A204.1 (cell line): Measurements from ENCODE around the gene UGT1A10.
"Not testable (repeated sequence)": the region's sequence is repeated elsewhere in the genome, so short reads cannot be mapped to it uniquely, and the experiment has no call there.

ENCODE experiments used
- FAIRE-seq: peaks from 2 replicates; lab custom pipeline; 2012; peaks lifted over from hg19 to GRCh38; lab: Jason Lieb, UNC

Gene UGT1A10

DNA sequence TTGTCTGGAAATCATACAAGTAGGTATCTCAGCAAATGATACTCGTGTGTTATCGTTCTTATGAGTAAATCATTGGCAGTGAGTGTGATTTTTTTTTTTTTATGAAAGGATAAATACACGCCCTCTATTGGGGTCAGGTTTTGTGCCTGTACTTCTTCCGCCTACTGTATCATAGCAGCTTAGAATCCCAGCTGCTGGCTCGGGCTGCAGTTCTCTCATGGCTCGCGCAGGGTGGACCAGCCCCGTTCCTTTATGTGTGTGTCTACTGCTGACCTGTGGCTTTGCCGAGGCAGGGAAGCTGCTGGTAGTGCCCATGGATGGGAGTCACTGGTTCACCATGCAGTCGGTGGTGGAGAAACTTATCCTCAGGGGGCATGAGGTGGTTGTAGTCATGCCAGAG is at the start of gene UGT1A10:
Gene UGT1A10, plus strand, starts transcription at position 143 of the 400 bp plus-strand sequence. Its CDS starts 75 bp downstream, at position 218.
- not testable (repeated sequence) for FAIRE-seq

DNA sequence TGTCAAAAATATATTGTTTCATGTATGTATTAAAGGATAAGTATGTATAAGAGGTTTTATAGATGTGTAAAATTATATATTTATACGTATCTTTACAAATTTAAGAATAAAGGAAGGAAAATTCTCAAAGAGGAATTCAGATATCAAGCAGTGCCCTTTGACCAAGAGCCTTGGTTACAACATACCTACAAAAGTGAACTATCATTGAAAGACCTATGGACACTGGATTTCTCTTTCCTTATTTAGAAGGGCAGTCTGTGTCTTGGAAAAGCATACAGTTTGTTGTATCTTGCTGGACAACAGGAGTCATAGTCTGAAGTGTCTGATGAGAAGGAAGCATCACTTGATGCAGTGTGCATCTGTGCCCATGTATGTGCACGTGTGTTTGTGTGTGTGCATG is 47.8 kb upstream of the UGT1A10 start:
- FAIRE-seq = no peak

DNA sequence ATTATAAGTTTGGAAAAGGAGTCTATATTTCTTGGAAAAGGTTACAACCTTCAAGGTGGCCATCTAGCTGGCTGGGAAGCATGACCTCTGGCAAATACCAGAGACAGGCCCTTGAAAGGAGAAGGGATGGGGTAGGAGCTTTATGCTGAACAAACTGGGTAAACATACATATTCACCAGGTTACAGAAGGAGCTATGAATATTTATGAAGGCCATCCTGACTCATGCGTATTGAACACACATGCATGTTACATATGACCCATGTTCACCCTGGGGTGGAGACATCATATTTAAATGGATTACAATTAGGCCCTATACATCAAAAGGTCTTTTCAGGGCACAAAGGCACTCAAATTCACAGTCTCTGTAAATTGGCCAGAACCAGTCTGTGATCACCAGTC is 43.5 kb upstream of the UGT1A10 start:
- not testable (repeated sequence) for FAIRE-seq

DNA sequence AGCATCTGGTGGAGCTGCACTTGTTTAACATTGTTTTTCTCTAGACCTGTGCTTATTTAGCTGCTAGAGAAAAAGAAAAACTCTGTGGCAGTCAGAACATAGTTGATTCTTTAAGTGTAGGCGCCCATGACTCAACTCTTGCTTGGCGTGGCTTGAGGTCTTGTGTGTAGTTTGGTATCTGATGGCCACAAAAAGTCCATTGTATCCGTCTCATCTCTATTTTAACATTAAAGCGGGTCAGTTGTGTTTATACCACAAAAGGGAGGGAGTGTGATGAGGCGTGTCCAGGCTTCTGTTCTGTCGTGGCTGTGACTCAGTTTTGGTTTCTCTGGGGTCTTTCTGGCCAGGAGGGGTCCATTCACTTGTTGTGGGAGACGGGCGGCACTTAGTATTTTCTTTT is 43.0 kb upstream of the UGT1A10 start:
- FAIRE-seq = no peak

DNA sequence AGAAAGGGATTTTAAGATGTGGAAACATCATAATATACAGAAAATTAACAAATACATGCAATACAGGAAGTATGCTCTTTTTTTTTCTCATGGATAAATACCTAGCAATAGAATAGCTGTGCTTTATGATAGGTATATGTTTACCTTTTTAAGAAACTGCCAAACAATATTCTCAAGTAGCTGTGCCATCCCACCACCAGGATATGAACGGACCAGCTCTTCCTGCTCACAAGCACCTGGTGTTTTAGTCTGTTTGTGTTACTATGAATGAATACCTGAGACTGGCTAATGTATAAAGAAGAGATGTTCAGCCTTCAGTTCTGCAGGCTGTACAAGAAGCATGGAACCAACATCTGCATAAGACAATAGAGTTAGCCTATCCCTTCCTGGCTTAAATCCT is 38.7 kb upstream of the UGT1A10 start:
- no peak for FAIRE-seq

DNA sequence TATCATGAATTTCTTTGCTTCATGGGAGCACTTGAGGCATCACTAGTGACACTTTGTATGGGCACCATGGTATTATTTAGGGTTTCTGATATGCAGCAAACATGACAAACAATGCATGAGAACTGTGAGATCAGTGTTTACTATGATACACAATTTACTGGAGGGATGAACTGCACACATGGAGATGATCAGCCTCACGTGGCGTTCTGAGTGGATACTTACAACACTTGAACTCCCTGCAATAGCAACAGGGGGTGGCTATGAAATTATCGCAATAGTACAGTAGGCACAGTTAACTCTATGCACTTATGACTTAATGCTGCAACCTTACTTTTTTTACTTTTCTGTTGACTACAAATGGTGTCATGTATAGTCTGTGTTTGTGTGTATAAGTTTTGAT is 37.3 kb upstream of the UGT1A10 start:
- FAIRE-seq = no peak

DNA sequence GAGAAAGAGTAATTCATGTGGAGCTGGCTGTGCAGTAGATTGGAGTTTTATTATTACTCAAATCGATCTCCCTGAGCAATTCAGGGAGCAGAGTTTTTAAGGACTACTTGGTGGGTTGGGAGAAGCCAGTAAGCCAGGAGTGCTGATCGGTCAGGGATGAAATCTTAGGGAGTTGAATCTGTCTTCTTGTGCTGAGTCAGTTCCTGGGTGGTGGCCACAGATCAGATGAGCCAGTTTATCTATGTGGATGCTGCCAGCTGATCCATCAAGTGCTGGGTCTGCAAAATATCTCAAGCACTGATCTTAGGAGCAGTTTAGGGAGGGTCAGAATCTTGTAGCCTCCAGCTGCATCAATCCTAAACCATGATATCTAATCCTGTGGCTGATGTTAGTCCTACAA is 35.9 kb upstream of the UGT1A10 start:
- no peak for FAIRE-seq

DNA sequence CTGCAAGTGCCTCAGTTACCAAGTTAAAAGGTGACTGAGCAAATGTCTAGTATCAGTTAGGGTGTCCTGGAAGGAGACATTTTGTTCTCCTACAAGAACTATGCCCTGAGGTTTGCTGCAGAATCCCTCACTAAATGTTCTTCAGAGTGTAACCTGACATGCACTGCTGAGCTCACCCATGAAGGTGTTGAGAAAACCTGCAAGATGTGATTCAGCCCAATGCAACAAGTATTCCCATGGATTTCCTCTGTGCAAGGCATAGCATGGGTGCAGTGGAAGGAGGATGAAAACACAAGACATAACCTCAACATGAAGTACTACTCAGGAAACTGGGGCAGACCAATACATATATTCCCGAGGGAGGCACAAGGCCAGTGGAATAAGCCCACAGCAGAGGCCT is 34.2 kb upstream of the UGT1A10 start:
- no peak for FAIRE-seq

DNA sequence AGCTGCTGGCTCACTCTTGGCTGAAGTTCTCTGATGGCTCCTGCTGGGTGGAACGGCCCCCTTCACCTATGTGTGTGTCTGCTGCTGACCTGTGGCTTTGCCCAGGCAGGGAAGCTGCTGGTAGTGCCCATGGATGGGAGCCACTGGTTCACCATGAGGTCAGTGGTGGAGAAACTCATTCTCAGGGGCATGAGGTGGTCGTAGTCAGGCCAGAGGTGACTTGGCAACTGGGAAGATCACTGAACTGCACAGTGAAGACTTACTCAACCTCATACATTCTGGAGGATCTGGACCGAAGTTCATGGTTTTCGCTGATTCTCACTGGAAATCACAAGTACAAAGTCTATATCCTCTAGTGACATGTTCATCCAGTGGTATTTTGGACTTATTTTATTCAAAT is 32.7 kb upstream of the UGT1A10 start:
- FAIRE-seq = no peak

DNA sequence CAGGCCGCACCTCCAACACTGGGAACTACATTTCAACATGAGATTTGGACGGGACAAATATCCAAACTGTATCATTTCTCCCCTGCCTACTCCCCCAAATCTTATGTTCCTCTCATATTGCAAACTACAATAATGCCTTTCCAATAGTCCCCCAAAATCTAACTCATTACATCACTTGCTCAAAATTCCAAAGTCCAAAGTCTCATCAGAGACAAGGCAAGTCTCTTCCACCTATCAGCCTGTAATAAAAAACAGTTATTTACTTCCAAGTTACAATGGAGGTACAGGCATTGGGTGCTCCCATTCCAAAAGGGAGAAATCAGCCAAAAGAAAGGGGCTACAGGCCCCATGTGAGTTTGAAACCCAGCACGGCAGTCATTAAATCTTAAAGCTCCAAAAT is 31.4 kb upstream of the UGT1A10 start:
- no peak for FAIRE-seq

DNA sequence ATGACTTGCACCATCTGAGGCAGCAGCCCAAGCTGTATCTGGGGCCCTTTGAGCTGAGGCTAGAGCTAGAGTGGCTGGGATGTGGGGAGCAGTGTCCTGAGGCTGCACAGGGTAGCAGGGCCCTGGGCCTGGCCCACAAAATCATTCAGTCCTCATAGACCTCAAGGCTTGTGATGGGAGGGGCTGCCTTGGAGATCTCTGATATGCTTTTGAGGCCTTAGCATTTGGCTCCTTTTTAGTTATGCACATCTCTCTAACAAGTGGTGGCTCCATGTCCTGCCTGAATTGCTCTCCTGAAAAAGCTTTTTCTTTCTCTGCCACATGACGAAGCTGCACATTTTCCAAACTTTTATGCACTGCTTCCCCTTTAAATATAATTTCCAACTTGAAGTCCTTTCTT is 30.6 kb upstream of the UGT1A10 start:
- no peak for FAIRE-seq

DNA sequence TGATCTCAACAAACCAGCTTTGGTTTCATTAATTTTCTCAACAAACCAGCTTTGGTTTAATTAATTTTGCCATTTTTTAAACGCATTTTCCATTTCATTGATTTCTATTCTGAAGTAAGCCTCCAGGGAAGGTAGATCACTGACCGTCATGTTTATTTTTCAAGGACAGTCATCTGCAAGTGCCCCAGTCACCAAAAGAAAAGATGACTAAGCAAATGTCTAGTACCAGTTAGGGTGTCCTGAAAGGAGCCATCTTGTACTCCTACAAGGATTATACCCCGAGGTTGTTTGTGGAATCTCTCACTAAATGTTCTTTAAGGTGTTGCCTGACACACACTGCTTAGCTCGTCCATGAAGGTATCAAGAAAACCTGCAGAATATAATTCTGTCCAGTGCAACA is 25.0 kb upstream of the UGT1A10 start:
- no peak for FAIRE-seq

DNA sequence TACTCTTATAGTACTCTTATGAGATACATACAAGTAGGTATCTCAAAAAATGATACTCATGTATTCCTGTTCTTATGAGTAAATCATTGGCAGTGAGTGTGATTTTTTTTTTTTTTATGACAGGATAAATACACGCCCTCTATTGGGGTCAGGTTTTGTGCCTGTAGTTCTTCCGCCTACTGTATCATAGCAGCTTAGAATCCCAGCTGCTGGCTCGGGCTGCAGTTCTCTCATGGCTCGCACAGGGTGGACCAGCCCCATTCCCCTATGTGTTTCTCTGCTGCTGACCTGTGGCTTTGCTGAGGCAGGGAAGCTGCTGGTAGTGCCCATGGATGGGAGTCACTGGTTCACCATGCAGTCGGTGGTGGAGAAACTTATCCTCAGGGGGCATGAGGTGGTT is 18.8 kb upstream of the UGT1A10 start, which contains the start of gene UGT1A8:
Gene UGT1A8, plus strand, starts transcription at position 158 of the 400 bp plus-strand sequence. Its CDS starts 75 bp downstream, at position 233.
- FAIRE-seq = not testable (repeated sequence)

DNA sequence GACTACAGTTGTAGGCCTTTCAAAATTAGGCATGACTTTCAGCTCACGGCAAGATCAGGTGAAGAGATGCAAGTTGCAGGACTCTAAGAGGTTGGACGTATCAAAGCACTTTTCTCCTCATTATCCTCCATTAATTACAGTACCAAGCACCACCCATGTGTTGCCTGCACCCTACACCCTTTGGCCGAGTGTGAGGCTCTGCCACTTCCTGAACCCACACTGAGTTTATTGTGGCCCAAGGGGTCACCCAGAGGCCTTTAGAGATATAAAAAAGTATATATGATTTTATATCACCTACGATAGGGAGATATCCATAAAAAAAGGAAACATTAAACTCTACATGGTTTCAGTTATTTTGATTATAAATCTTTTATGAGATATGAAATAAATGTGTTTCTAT is 16.0 kb upstream of the UGT1A10 start:
- no peak for FAIRE-seq

DNA sequence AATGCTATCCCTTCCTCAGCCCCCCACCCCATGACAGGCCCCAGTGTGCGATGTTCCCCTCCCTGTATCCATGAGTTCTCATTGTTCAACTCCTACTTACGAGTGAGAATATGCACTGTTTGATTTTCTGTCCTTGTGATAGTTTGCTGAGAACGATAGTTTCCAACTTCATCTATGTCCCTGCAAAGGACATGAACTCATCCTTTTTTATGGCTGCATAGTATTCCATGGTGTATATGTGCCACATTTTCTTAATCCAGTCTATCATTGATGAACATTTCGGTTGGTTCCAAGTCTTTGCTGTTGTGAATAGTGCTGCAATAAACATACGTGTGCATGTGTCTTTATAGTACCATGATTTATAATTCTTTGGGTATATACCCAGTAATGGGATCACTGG is 14.4 kb upstream of the UGT1A10 start:
- FAIRE-seq = not testable (repeated sequence)

DNA sequence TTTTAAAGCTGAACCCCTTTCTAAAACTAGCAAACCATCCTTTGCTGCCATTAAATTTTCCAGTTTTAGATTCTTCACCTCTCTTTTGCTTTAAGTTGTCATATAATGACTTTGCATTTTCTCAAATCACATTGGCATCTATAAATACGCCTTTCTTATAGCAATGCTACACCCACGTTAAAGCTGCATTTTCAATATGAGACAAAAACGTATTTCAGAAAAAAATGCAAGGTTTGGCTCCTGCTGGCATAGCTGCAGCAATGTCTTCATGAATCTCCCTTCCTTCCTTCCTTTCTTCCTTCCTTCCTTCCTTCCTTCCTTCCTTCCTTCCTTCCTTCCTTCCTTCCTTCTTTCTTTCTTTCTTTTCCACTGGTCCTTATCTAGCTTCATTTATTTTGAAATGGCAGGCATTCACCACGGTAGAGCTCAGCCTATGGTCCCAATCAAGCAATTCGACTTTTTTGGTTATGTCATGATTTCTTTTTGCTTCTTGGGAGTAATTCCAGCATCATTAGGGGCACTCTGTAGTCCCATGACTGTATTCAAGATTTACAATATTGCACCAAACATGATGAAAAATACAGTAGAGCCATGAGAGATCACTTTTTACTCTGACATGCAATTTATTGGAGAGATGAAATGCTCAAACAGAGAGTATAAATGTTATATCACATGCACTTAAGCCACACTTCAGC is 8.8 kb upstream of the UGT1A10 start:
- FAIRE-seq = no peak

DNA sequence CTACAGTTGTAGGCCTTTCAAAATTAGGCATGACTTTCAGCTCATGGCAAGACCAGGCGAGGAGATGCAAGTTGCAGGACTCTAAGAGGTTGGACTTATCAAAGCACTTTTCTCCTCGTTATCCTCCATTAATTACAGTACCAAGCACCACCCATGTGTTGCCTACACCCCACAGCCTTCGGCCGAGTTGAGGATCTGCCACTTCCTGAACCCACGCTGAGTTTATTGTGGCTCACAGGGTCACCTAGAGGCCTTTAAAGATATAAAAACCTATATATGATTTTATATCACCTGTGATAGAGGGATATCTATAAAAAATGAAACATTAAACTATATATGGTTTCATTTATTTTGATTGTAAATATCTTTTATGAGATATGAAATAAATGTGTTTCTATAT is 2.6 kb downstream of the UGT1A10 start:
- FAIRE-seq = peak; percentile 61

DNA sequence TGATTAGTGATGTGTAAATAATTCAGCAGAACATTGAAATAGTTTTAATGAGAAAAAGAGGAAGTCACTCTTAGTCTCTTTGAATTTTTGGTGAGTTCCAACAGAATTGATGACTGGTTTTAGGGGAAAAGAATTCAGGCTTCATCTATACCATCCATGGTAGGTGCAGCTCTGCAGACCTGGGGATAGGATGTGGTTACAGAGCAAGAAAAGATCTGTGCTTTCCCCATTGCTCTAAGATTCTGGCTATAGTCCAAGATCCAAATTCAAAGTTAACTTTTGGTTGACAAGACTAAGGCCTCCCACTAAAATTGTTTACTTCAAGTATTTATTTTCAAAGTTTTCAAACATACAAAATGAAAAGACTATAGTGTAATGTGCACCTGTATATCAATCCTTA is 3.6 kb downstream of the UGT1A10 start:
- FAIRE-seq = no peak

DNA sequence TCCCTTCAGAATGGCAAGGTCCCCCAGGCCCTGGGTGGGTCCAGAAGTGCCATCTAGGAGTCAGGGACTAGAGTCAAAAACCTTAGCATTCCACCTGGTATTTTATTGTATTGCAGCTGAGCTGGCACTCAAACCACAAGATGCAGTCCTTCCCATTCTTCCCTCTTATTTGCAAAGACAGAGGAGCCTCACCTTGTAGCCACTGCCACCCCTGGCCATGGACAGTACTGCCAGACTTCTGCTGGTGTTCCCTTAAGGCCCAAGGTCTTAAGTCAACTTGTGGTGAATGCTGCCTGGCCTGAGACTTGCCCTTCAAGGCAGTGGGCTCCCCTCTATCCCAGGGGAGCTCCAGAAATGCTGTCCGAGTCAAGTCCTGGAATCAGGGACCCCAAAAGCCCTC is 6.9 kb downstream of the UGT1A10 start:
- no peak for FAIRE-seq

DNA sequence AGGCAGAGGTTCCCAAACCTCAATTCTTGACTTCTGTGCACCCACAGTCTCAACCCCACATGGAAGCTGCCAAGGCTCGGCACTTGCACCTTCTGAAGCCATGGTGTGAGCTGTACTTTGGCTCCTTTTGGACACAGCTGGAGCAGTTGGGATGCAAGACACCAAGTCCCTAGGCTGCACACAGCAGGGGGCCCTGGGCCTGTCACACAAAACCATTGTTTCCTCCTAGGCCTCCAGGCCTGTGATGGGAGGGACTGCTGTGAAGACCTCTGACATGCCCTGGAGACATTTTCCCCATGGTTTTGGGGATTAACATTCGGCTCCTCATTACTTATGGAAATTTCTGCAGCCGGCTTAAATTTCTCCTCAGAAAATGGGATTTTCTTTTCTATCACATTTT is 9.8 kb downstream of the UGT1A10 start:
- not testable (repeated sequence) for FAIRE-seq

DNA sequence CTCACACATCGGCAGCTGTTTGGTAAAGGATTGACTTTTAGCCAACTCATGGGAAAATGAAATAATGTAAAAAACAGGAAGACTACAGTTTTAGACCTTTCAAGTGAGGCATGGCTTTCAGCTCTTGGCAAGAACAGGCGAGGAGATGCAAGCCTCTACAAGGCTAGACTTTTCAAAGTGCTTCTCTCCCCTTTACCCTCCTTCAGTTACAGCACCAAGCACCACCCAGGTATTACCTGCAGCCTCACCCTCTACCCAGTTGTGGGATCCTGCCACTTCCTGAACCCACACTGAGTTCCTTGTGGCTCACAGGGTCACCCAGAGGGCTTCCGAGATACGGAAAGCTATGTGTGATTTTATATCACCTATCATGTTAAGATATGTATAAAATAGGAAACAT is 14.7 kb downstream of the UGT1A10 start:
- FAIRE-seq = no peak

DNA sequence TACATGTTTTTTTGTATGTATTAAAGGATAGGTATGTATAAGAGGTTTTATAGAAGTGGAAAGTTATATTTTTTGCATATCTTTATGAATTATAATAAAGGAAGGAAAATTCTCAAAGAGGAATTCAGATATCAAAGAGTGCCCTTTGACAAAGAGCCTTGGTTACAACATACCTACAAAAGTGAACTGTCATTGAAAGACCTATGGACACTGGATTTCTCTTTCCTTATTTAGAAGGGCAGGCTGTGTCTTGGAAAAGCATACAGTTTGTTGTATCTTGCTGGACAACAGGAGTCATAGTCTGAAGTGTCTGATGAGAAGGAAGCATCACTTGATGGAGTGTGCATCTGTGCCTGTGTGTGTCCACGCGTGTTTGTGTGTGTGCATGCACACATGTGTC is 15.2 kb downstream of the UGT1A10 start:
- no peak for FAIRE-seq

DNA sequence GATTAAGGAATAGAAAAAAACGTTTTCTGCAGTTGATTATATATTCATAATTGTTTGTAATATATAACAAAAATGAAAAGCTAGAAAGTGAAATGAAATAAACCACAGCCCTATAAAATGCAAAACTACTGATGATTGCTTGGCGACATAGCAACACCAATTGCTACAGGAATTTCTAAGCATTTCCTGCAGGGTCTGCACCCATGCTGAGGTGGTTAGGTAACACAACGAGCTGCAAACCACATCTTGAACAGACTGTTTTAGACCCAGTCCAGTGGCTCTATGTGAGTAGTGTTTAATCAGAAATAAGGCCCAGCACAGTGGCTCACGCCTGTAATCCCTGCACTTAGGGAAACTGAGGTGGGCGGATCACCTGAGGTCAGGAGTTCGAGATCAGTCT is 18.3 kb downstream of the UGT1A10 start:
- FAIRE-seq = no peak

DNA sequence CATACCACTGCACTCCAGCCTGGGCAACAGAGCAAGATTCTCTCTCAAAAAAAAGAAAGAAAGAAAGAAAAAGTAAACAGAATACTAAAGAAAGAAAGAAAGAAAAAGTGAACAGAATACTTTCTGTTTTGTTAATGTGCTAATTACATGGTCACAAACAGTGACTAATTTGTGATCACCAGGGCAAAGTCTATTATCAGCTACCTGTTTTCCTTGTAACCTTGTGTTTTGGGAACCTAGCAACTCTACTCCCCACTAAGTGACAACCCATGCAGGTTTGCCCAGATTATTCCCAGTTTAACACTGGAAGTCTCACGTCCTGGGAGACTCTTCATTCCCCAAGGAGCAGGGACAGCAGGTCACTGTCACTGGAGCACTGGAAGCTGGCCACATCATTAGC is 18.8 kb downstream of the UGT1A10 start:
- FAIRE-seq = no peak

DNA sequence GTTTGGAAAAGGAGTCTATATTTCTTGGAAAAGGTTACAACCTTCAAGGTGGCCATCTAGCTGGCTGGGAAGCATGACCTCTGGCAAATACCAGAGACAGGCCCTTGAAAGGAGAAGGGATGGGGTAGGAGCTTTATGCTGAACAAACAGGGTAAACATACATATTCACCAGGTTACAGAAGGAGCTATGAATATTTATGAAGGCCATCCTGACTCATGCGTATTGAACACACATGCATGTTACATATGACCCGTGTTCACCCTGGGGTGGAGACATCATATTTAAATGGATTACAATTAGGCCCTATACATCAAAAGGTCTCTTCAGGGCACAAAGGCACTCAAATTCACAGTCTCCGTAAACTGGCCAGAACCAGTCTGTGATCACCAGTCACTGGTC is 19.7 kb downstream of the UGT1A10 start:
- not testable (repeated sequence) for FAIRE-seq
